Measurements from ENCODE around the gene SVBP.
A peak's percentile ranks its signal among the peaks of the same experiment; 100 is the strongest.

Gene SVBP

DNA sequence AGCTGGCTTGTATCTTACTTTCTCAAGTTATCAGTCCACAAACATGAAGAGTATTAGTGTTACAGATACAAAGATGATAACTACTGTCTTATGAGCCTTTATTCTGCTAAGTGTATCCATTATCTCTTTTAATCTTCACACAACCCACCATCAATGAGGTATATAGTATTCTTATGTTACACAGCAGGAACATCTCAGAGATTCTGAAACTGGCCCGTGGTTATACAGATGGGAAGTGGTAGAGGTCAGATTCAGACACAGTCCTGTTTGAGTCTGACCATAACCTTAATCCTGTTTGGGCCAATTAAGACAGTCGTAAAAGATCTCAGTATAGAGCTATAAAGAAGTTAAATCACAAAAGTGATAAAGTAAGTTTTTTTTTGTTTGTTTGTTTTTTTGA lies 37.5 kb downstream of the SVBP start:
- Histone ChIP-seq H3K9me2 (replicated peaks; ENCODE audit: low read depth, low read length) (no peaks in the 10 kb centered on the region), H4K20me1 (ENCODE audit: insufficient read depth, low read length, poor library complexity, severe bottlenecking) (no peaks in the 10 kb centered on the region), H2AFZ (ENCODE audit: low read length) (no peak overlapping the region), H3K4me1 (ENCODE audit: insufficient read depth, low read length, poor library complexity, severe bottlenecking) (no peaks in the 10 kb centered on the region), H3K9me3 (ENCODE audit: insufficient read depth, low read depth, low read length) (no peaks in the 10 kb centered on the region), H3K9ac (ENCODE audit: low read depth, low read length, poor library complexity, severe bottlenecking) (no peak overlapping the region), H3K4me2 (ENCODE audit: low read depth, low read length, poor library complexity, severe bottlenecking) (no peak overlapping the region), H3K36me3 (ENCODE audit: insufficient read depth, low read length) (peaks cover 23% of the 10 kb centered on the region), H3K79me2 (ENCODE audit: insufficient read depth, low read length) (peaks cover 4% of the 10 kb centered on the region; the same call in 1 of the 2 replicates), H3F3A (ENCODE audit: low read depth) (no peaks in the 10 kb centered on the region), H3K27me3 (ENCODE audit: insufficient read depth, low read length, poor library complexity, severe bottlenecking) (no peaks in the 10 kb centered on the region), H3K4me3 (ENCODE audit: low read length, poor library complexity, severe bottlenecking) (no peak overlapping the region)
- no peak for TF ChIP-seq EZH2phosphoT487 (IDR thresholded peaks at IDR 0.05; ENCODE audit: borderline replicate concordance)
- TF ChIP-seq, protein P1, sequence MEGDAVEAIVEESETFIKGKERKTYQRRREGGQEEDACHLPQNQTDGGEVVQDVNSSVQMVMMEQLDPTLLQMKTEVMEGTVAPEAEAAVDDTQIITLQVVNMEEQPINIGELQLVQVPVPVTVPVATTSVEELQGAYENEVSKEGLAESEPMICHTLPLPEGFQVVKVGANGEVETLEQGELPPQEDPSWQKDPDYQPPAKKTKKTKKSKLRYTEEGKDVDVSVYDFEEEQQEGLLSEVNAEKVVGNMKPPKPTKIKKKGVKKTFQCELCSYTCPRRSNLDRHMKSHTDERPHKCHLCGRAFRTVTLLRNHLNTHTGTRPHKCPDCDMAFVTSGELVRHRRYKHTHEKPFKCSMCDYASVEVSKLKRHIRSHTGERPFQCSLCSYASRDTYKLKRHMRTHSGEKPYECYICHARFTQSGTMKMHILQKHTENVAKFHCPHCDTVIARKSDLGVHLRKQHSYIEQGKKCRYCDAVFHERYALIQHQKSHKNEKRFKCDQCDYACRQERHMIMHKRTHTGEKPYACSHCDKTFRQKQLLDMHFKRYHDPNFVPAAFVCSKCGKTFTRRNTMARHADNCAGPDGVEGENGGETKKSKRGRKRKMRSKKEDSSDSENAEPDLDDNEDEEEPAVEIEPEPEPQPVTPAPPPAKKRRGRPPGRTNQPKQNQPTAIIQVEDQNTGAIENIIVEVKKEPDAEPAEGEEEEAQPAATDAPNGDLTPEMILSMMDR (conservative IDR thresholded peaks at IDR 0.05; ENCODE audit: low read length) = no peak

DNA sequence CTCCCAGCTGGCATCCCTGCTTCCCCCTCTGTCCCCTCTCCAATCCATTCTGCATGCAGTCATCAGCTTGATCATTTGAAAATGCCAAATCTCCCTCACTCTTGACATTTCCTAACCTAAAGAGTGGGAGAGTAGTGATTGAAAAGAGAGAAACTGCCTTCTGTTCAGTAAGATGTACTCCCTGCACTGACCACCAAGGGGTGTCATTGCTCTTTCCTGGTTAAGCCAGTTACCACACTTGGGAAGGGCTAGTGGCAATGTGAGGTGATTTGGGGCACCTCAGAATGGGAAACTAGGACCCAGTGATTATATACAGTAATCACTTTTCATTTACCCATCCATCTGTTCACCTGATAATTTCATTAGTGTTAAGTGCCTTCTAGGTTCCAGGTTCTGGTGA lies 39.3 kb downstream of the SVBP start:
- TF ChIP-seq EZH2phosphoT487 (IDR thresholded peaks at IDR 0.05; ENCODE audit: borderline replicate concordance) = no peak
- TF ChIP-seq, protein P1 (conservative IDR thresholded peaks at IDR 0.05; ENCODE audit: low read length) = peak; percentile 92
- Histone ChIP-seq H2AFZ (ENCODE audit: low read length) (no peak overlapping the region), H3K9me3 (ENCODE audit: insufficient read depth, low read depth, low read length) (no peaks in the 10 kb centered on the region), H3K4me2 (ENCODE audit: low read depth, low read length, poor library complexity, severe bottlenecking) (no peak overlapping the region), H3K79me2 (ENCODE audit: insufficient read depth, low read length) (peaks cover 10% of the 10 kb centered on the region), H3K4me1 (ENCODE audit: insufficient read depth, low read length, poor library complexity, severe bottlenecking) (no peaks in the 10 kb centered on the region), H3F3A (ENCODE audit: low read depth) (no peaks in the 10 kb centered on the region), H3K36me3 (ENCODE audit: insufficient read depth, low read length) (peaks cover 27% of the 10 kb centered on the region), H3K9me2 (replicated peaks; ENCODE audit: low read depth, low read length) (no peaks in the 10 kb centered on the region), H4K20me1 (ENCODE audit: insufficient read depth, low read length, poor library complexity, severe bottlenecking) (no peaks in the 10 kb centered on the region), H3K4me3 (ENCODE audit: low read length, poor library complexity, severe bottlenecking) (no peak overlapping the region), H3K27me3 (ENCODE audit: insufficient read depth, low read length, poor library complexity, severe bottlenecking) (no peaks in the 10 kb centered on the region), H3K9ac (ENCODE audit: low read depth, low read length, poor library complexity, severe bottlenecking) (no peak overlapping the region)

DNA sequence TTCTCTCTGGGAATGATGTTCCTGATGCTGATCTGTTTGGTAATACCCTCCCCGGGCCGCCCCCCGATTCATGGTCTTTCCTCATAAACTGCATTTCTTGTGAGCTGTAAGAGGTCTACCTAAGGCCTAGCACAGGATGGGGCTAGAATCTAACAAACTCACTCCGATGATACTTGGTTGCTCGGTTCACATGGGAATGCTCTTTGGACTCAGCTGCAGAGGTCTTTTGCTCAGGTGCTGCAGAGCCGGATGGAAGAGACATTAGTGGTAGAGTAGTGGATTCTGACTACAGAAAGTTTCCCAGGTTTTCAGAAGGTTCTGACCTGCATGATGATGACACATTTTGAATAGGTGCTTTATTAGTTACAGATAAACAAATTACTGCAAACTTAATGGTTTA lies 40.7 kb downstream of the SVBP start:
- Histone ChIP-seq H3K27me3 (ENCODE audit: insufficient read depth, low read length, poor library complexity, severe bottlenecking) (no peaks in the 10 kb centered on the region), H3K9me2 (replicated peaks; ENCODE audit: low read depth, low read length) (no peaks in the 10 kb centered on the region), H3K36me3 (ENCODE audit: insufficient read depth, low read length) (peaks cover 27% of the 10 kb centered on the region), H3K4me1 (ENCODE audit: insufficient read depth, low read length, poor library complexity, severe bottlenecking) (peaks cover 5% of the 10 kb centered on the region), H3K9ac (ENCODE audit: low read depth, low read length, poor library complexity, severe bottlenecking) (no peak overlapping the region), H2AFZ (ENCODE audit: low read length) (no peak overlapping the region), H3K79me2 (ENCODE audit: insufficient read depth, low read length) (peaks cover 20% of the 10 kb centered on the region), H3F3A (ENCODE audit: low read depth) (no peaks in the 10 kb centered on the region), H3K4me2 (ENCODE audit: low read depth, low read length, poor library complexity, severe bottlenecking) (no peak overlapping the region), H3K4me3 (ENCODE audit: low read length, poor library complexity, severe bottlenecking) (no peak overlapping the region), H3K9me3 (ENCODE audit: insufficient read depth, low read depth, low read length) (no peaks in the 10 kb centered on the region), H4K20me1 (ENCODE audit: insufficient read depth, low read length, poor library complexity, severe bottlenecking) (no peaks in the 10 kb centered on the region)
- TF ChIP-seq EZH2phosphoT487 (IDR thresholded peaks at IDR 0.05; ENCODE audit: borderline replicate concordance) = no peak
- TF ChIP-seq, protein P1 (conservative IDR thresholded peaks at IDR 0.05; ENCODE audit: low read length) = no peak

Data from Loucy (cell line).